Endothelial cell of umbilical vein (primary cell): ENCODE data around the gene CXCL16. TPM values are rescaled to one million over a fixed set of nuclear protein-coding genes. Genes with fewer than 3 reads are reported as not detected.

Experiments
- BruUV-seq: library from RNA; stranded (reverse); fragments of 400-500 nt; replicated peaks from 2 replicates; lab custom pipeline; 2021; lab: Mats Ljungman, UMichigan
- CTCF ChIA-PET: fragments of 300-600, 350-600 bp; sonication (Branson Sonifier 250); formaldehyde crosslinking; loops from one replicate; lab custom pipeline; 2021; ENCODE audit warnings: antibody characterized with exemption, inconsistent platforms; lab: Charles Lee
- POLR2A ChIA-PET: fragments of 300-600, 350-600 bp; sonication (Branson Sonifier 250); formaldehyde crosslinking; loops from one replicate; lab custom pipeline; 2021; ENCODE audit warnings: antibody characterized with exemption, inconsistent platforms; lab: Charles Lee
- DNase-seq: peaks from one replicate; pipeline ENCODE4 v3.0.0-alpha.2; 2011; ENCODE audit warnings: low read depth, low spot score
- FAIRE-seq: peaks from 2 replicates; lab custom pipeline; 2011; peaks lifted over from hg19 to GRCh38; lab: Jason Lieb, UNC
- H2AFZ ChIP-seq: 2 replicates; pipeline ENCODE4 v1.6.0; 2012; ENCODE audit warnings: low read depth, low read length, control low read depth, inconsistent platforms
- H3K27ac ChIP-seq: 2 replicates; pipeline ENCODE4 v1.5.1; 2011; ENCODE audit warnings: low read depth, mild to moderate bottlenecking, control low read depth, low read length, moderate library complexity; ENCODE audit not compliant: insufficient read depth
- H3K27me3 ChIP-seq, 2 experiments: 2 replicates each; pipeline versions ENCODE4 v1.6.0 to v1.6.1; 2011; ENCODE audit warnings: low read length in 2 of 2, mixed read lengths in 1 of 2; ENCODE audit not compliant: control insufficient read depth in 2 of 2, insufficient read depth in 2 of 2
- H3K36me3 ChIP-seq, 2 experiments: 2 replicates in 1 of 2; 3 replicates in 1 of 2; pipeline ENCODE4 v1.5.1; 2011; ENCODE audit warnings: low read length in 2 of 2, mild to moderate bottlenecking in 1 of 2, moderate library complexity in 1 of 2; ENCODE audit not compliant: control insufficient read depth in 2 of 2, insufficient read depth in 2 of 2; ENCODE audit errors: extremely low read depth in 1 of 2
- H3K4me1 ChIP-seq: 3 replicates; pipeline ENCODE4 v1.5.1; 2011; ENCODE audit warnings: mild to moderate bottlenecking, low read length; ENCODE audit not compliant: control insufficient read depth, insufficient read depth; ENCODE audit errors: extremely low read depth
- H3K4me2 ChIP-seq: 2 replicates; pipeline ENCODE4 v1.6.1; 2011; ENCODE audit warnings: low read length, control low read depth, mixed read lengths; ENCODE audit not compliant: insufficient read depth
- H3K4me3 ChIP-seq, 3 experiments: fragments of 200-600 bp in 1 of 3; sonication (generic), shearing (Covaris generic) in 1 of 3; replicated peaks in 1 of 3; 2 replicates each; pipeline ENCODE4 v1.5.1; 2011 to 2016; ENCODE audit warnings: control low read depth in 3 of 3, low read length in 3 of 3, mild to moderate bottlenecking in 2 of 3, inconsistent platforms in 1 of 3, low read depth in 1 of 3, moderate library complexity in 1 of 3; ENCODE audit not compliant: insufficient read depth in 1 of 3
- H3K79me2 ChIP-seq: 2 replicates; pipeline ENCODE4 v1.6.0; 2012; ENCODE audit warnings: low read length, inconsistent platforms; ENCODE audit not compliant: control insufficient read depth, insufficient read depth
- H3K9ac ChIP-seq: replicated peaks from 2 replicates; pipeline ENCODE3; 2011; ENCODE audit warnings: low read length, control low read depth; ENCODE audit not compliant: insufficient read depth; ENCODE audit errors: extremely low read depth
- H3K9me1 ChIP-seq: replicated peaks from 3 replicates; pipeline ENCODE4 v1.6.0; 2011; ENCODE audit warnings: mild to moderate bottlenecking, low read length; ENCODE audit not compliant: control insufficient read depth, insufficient read depth; ENCODE audit errors: extremely low read depth
- H3K9me3 ChIP-seq: replicated peaks from 2 replicates; pipeline ENCODE4 v1.5.1; 2012; ENCODE audit warnings: low read length, inconsistent platforms; ENCODE audit not compliant: control insufficient read depth, insufficient read depth
- H4K20me1 ChIP-seq: replicated peaks from 2 replicates; pipeline ENCODE3; 2011; ENCODE audit warnings: mild to moderate bottlenecking, low read length; ENCODE audit not compliant: control insufficient read depth, insufficient read depth; ENCODE audit errors: extremely low read depth
- CTCF ChIP-seq, 2 donors: IDR thresholded peaks; 1 replicate in 1 of 2; 2 replicates in 1 of 2; pipeline ENCODE4 v1.5.1; 2011; ENCODE audit warnings: low read length in 2 of 2, mild to moderate bottlenecking in 2 of 2, moderate library complexity in 2 of 2, control low read depth in 1 of 2, inconsistent platforms in 1 of 2, low read depth in 1 of 2; ENCODE audit not compliant: insufficient read depth in 1 of 2; ENCODE audit errors: extremely low read depth in 1 of 2
- EZH2 ChIP-seq: IDR thresholded peaks from 2 replicates; pipeline ENCODE4 v1.6.1; 2012; ENCODE audit warnings: borderline replicate concordance, low read depth, mild to moderate bottlenecking, moderate library complexity, low read length, inconsistent platforms; ENCODE audit not compliant: severe bottlenecking
- FOS ChIP-seq: IDR thresholded peaks from 2 replicates; pipeline ENCODE4 v1.6.1; 2011; ENCODE audit warnings: mild to moderate bottlenecking, low read length, moderate library complexity, borderline replicate concordance; ENCODE audit not compliant: insufficient read depth
- GATA2 ChIP-seq: IDR thresholded peaks from 2 replicates; pipeline ENCODE4 v1.7.0; 2011; ENCODE audit warnings: low read depth, mild to moderate bottlenecking, moderate library complexity, mixed read lengths, low read length; ENCODE audit not compliant: insufficient read length, insufficient read depth
- JUN ChIP-seq: IDR thresholded peaks from 2 replicates; pipeline ENCODE4 v1.6.1; 2011; ENCODE audit warnings: borderline replicate concordance, low read depth; ENCODE audit not compliant: insufficient read length, insufficient read depth
- MAX ChIP-seq: IDR thresholded peaks from 2 replicates; pipeline ENCODE4 v1.6.1; 2011; ENCODE audit not compliant: insufficient read depth, insufficient read length
- MYC ChIP-seq: IDR thresholded peaks from one replicate; pipeline ENCODE4 v1.6.1; 2011; ENCODE audit warnings: mild to moderate bottlenecking, low read depth, low read length
- POLR2A ChIP-seq: IDR thresholded peaks from 2 replicates; pipeline ENCODE4 v1.6.1; 2012; ENCODE audit warnings: low read depth, mild to moderate bottlenecking, control low read depth, low read length
- POLR2AphosphoS5 ChIP-seq: IDR thresholded peaks from 2 replicates; pipeline ENCODE4 v1.6.1; 2012; ENCODE audit warnings: low read depth, mild to moderate bottlenecking, control low read depth, low read length, moderate library complexity; ENCODE audit not compliant: insufficient read depth
- dilution Hi-C: fragments of 300-500 bp; cut with MboI; formaldehyde crosslinking; loops from one replicate; pipeline ENCODE4 v1.15.0; 2019; ENCODE audit warnings: low sequenced_read_pairs; ENCODE audit not compliant: extremely low pct_ligation_motif_present
- intact Hi-C: fragments of 100-400 bp; cut with micrococcal nuclease; formaldehyde crosslinking; loops from one replicate; pipeline ENCODE4 v1.10.0; 2022
- polyA plus RNA-seq, 4 experiments: library from polyadenylated mRNA; depleted of rRNA in 3 of 4; stranded (reverse) in 3 of 4; unstranded in 1 of 4; fragments of >200 nt; gene quantifications; 2 replicates each; pipeline versions ENCODE4 v1.2.1 to v1.2.3, GENCODE V29; 2011 to 2012; ENCODE audit warnings: missing spikeins in 1 of 4
- total RNA-seq: library from RNA; stranded (reverse); gene quantifications from 2 replicates; pipeline ENCODE4 v1.2.3, GENCODE V29; 2021

CXCL16 gene
- total and polyA plus RNA-seq, 2 donors (not counting 3 experiments of a cell fraction or from before 2014, with no cell fraction given), result 4.8 to 6.1 TPM

- intact Hi-C loops (no loop called here), dilution Hi-C loops (no loop called here)
- no peak overlapping the region for H2AFZ ChIP-seq
- H3K27me3 ChIP-seq, result peaks cover 4 to 6% of the 10 kb centered on the region in 2 experiments
- no peak overlapping the region for H3K27ac ChIP-seq
- BruUV-seq, result no TSS peak
- H3K4me1 ChIP-seq, result no peaks in the 10 kb centered on the region
- H4K20me1 ChIP-seq, result no peaks in the 10 kb centered on the region
- no peaks in the 10 kb centered on the region for H3K9me3 ChIP-seq
- H3K9me1 ChIP-seq, result no peaks in the 10 kb centered on the region
- FAIRE-seq, result no peak
- ChIA-PET POLR2A (no interaction called here), CTCF (no interaction called here)
- no peak overlapping the region for H3K4me2 ChIP-seq
- H3K79me2 ChIP-seq, result no peaks in the 10 kb centered on the region
- no peak for TF ChIP-seq EZH2
- TF ChIP-seq POLR2AphosphoS5, result no peak
- TF ChIP-seq MAX, result no peak
- no peak for TF ChIP-seq JUN
- no peak for TF ChIP-seq POLR2A
- TF ChIP-seq FOS, result no peak
- TF ChIP-seq CTCF (IDR thresholded peaks at IDR 0.05; ENCODE audit: extremely low read depth in 1 of 2, insufficient read depth in 1 of 2, low read depth in 1 of 2, low read length in 2 of 2), result no peak
- TF ChIP-seq GATA2, result no peak
- no peak for TF ChIP-seq MYC
- H3K4me3 ChIP-seq, result no peak overlapping the region
- no peaks in the 10 kb centered on the region for H3K36me3 ChIP-seq
- no peak overlapping the region for H3K9ac ChIP-seq
- DNase-seq, result no peak
Measured at GRCh38 chr17:4768298-4768697, 28.6 kb upstream of the CXCL16 start.
